ENCODE measurements around the gene FOXE3.

Gene FOXE3

GRCh38 chr1:47445823-47446550 is 29.9 kb downstream of the FOXE3 start:
- Histone ChIP-seq H3K27ac (ENCODE audit: low read depth, low read length) (no peak overlapping the region), H3K9me3 (ENCODE audit: insufficient read depth, low read length) (no peaks in the 10 kb centered on the region), H3K79me2 (ENCODE audit: insufficient read depth, low read length) (no peaks in the 10 kb centered on the region), H2AFZ (ENCODE audit: low read depth, low read length, severe bottlenecking) (no peak overlapping the region), H3K4me3 (ENCODE audit: insufficient read depth, low read length, poor library complexity, severe bottlenecking) (no peak overlapping the region), H3F3A (ENCODE audit: insufficient read depth) (no peaks in the 10 kb centered on the region), H3K4me2 (ENCODE audit: low read depth, low read length, poor library complexity, severe bottlenecking) (no peak overlapping the region), H3K9me2 (replicated peaks; ENCODE audit: insufficient read depth, low read length) (no peaks in the 10 kb centered on the region), H3K9ac (ENCODE audit: low read length) (no peak overlapping the region), H3K27me3 (ENCODE audit: low read length) (no peaks in the 10 kb centered on the region), H3K36me3 (ENCODE audit: low read length) (no peaks in the 10 kb centered on the region), H4K20me1 (ENCODE audit: low read depth, low read length) (no peaks in the 10 kb centered on the region)
- TF ChIP-seq CTCF (IDR thresholded peaks at IDR 0.05; ENCODE audit: insufficient read depth, low read length, poor library complexity, severe bottlenecking) (no peak), EZH2phosphoT487 (conservative IDR thresholded peaks at IDR 0.05; ENCODE audit: low read length) (no peak)

GRCh38 chr1:47448462-47449222 is 32.6 kb downstream of the FOXE3 start:
- Histone ChIP-seq H4K20me1 (ENCODE audit: low read depth, low read length) (no peaks in the 10 kb centered on the region), H3K9me2 (replicated peaks; ENCODE audit: insufficient read depth, low read length) (no peaks in the 10 kb centered on the region), H3K79me2 (ENCODE audit: insufficient read depth, low read length) (no peaks in the 10 kb centered on the region), H2AFZ (ENCODE audit: low read depth, low read length, severe bottlenecking) (no peak overlapping the region), H3K9me3 (ENCODE audit: insufficient read depth, low read length) (no peaks in the 10 kb centered on the region), H3F3A (ENCODE audit: insufficient read depth) (no peaks in the 10 kb centered on the region), H3K4me2 (ENCODE audit: low read depth, low read length, poor library complexity, severe bottlenecking) (no peak overlapping the region), H3K27ac (ENCODE audit: low read depth, low read length) (no peak overlapping the region), H3K36me3 (ENCODE audit: low read length) (no peaks in the 10 kb centered on the region), H3K9ac (ENCODE audit: low read length) (no peak overlapping the region), H3K27me3 (ENCODE audit: low read length) (no peaks in the 10 kb centered on the region), H3K4me3 (ENCODE audit: insufficient read depth, low read length, poor library complexity, severe bottlenecking) (no peak overlapping the region)
- TF ChIP-seq CTCF (IDR thresholded peaks at IDR 0.05; ENCODE audit: insufficient read depth, low read length, poor library complexity, severe bottlenecking) (no peak), EZH2phosphoT487 (conservative IDR thresholded peaks at IDR 0.05; ENCODE audit: low read length) (no peak)

GRCh38 chr1:47449822-47450552 is 33.9 kb downstream of the FOXE3 start:
- TF ChIP-seq CTCF (IDR thresholded peaks at IDR 0.05; ENCODE audit: insufficient read depth, low read length, poor library complexity, severe bottlenecking), result no peak
- TF ChIP-seq EZH2phosphoT487 (conservative IDR thresholded peaks at IDR 0.05; ENCODE audit: low read length), result no peak
- no peaks in the 10 kb centered on the region for H3K9me2 ChIP-seq (replicated peaks; ENCODE audit: insufficient read depth, low read length)
- no peaks in the 10 kb centered on the region for H3K79me2 ChIP-seq (ENCODE audit: insufficient read depth, low read length)
- no peaks in the 10 kb centered on the region for H3K27me3 ChIP-seq (ENCODE audit: low read length)
- no peaks in the 10 kb centered on the region for H3K9me3 ChIP-seq (ENCODE audit: insufficient read depth, low read length)
- H3K4me2 ChIP-seq (ENCODE audit: low read depth, low read length, poor library complexity, severe bottlenecking), result no peak overlapping the region
- no peaks in the 10 kb centered on the region for H3F3A ChIP-seq (ENCODE audit: insufficient read depth)
- no peaks in the 10 kb centered on the region for H4K20me1 ChIP-seq (ENCODE audit: low read depth, low read length)
- no peak overlapping the region for H3K4me3 ChIP-seq (ENCODE audit: insufficient read depth, low read length, poor library complexity, severe bottlenecking)
- H3K27ac ChIP-seq (ENCODE audit: low read depth, low read length), result no peak overlapping the region
- no peak overlapping the region for H3K9ac ChIP-seq (ENCODE audit: low read length)
- H3K36me3 ChIP-seq (ENCODE audit: low read length), result no peaks in the 10 kb centered on the region
- H2AFZ ChIP-seq (ENCODE audit: low read depth, low read length, severe bottlenecking), result no peak overlapping the region
